ENCODE measurements around the gene COL26A1. TPM values are rescaled to one million over a fixed set of nuclear protein-coding genes. Genes with fewer than 3 reads are reported as not detected.
A peak's percentile ranks its signal among the peaks of the same experiment; 100 is the strongest.

COL26A1 gene
- total RNA-seq, 2 experiments from 2014 or later = not detected

- no peak overlapping the region for H3K27ac Mint-ChIP-seq
- POLR2A ChIA-PET = no interaction called here
- no peaks in the 10 kb centered on the region for H3K36me3 Mint-ChIP-seq
- ATAC-seq (ENCODE audit: low read depth) = no peak
- H3K4me3 Mint-ChIP-seq = no peak overlapping the region
- DNase-seq = no peak
- H3K9me3 Mint-ChIP-seq = no peaks in the 10 kb centered on the region
- no peaks in the 10 kb centered on the region for H3K4me1 Mint-ChIP-seq
- H3K27me3 Mint-ChIP-seq = no peaks in the 10 kb centered on the region
Observed at GRCh38 chr7:101590663-101591435, 228.2 kb downstream of the COL26A1 start.

GRCh38 chr7:101591504-101591903, 228.8 kb downstream of the COL26A1 start:
- no peaks in the 10 kb centered on the region for H3K9me3 Mint-ChIP-seq
- no peaks in the 10 kb centered on the region for H3K4me1 Mint-ChIP-seq
- no peaks in the 10 kb centered on the region for H3K36me3 Mint-ChIP-seq
- ATAC-seq (ENCODE audit: low read depth) (no peak), DNase-seq (no peak)
- POLR2A ChIA-PET = no interaction called here
- no peaks in the 10 kb centered on the region for H3K27me3 Mint-ChIP-seq
- H3K4me3 Mint-ChIP-seq = no peak overlapping the region
- no peak overlapping the region for H3K27ac Mint-ChIP-seq

GRCh38 chr7:101593556-101593955, 230.9 kb downstream of the COL26A1 start:
- ATAC-seq (ENCODE audit: low read depth) = no peak
- no peaks in the 10 kb centered on the region for H3K9me3 Mint-ChIP-seq
- no peaks in the 10 kb centered on the region for H3K27me3 Mint-ChIP-seq
- H3K4me3 Mint-ChIP-seq = no peak overlapping the region
- H3K4me1 Mint-ChIP-seq = no peaks in the 10 kb centered on the region
- DNase-seq = no peak
- no peak overlapping the region for H3K27ac Mint-ChIP-seq
- POLR2A ChIA-PET = no interaction called here
- H3K36me3 Mint-ChIP-seq = no peaks in the 10 kb centered on the region

GRCh38 chr7:101594790-101595189, 232.1 kb downstream of the COL26A1 start:
- no peaks in the 10 kb centered on the region for H3K36me3 Mint-ChIP-seq
- no peak overlapping the region for H3K4me3 Mint-ChIP-seq
- POLR2A ChIA-PET = no interaction called here
- DNase-seq (no peak), ATAC-seq (ENCODE audit: low read depth) (no peak)
- no peaks in the 10 kb centered on the region for H3K4me1 Mint-ChIP-seq
- no peak overlapping the region for H3K27ac Mint-ChIP-seq
- H3K27me3 Mint-ChIP-seq = no peaks in the 10 kb centered on the region
- no peaks in the 10 kb centered on the region for H3K9me3 Mint-ChIP-seq

GRCh38 chr7:101595246-101595645, 232.6 kb downstream of the COL26A1 start:
- DNase-seq = no peak
- no peak for ATAC-seq (ENCODE audit: low read depth)
- H3K4me1 Mint-ChIP-seq = no peaks in the 10 kb centered on the region
- H3K27me3 Mint-ChIP-seq = no peaks in the 10 kb centered on the region
- H3K9me3 Mint-ChIP-seq = no peaks in the 10 kb centered on the region
- no peaks in the 10 kb centered on the region for H3K36me3 Mint-ChIP-seq
- no peak overlapping the region for H3K4me3 Mint-ChIP-seq
- POLR2A ChIA-PET = no interaction called here
- H3K27ac Mint-ChIP-seq = no peak overlapping the region

GRCh38 chr7:101595766-101596537, 233.3 kb downstream of the COL26A1 start:
- Mint-ChIP-seq H3K9me3 (no peaks in the 10 kb centered on the region), H3K4me1 (no peaks in the 10 kb centered on the region), H3K27ac (no peak overlapping the region), H3K36me3 (no peaks in the 10 kb centered on the region), H3K27me3 (no peaks in the 10 kb centered on the region), H3K4me3 (no peak overlapping the region)
- POLR2A ChIA-PET = no interaction called here
- DNase-seq = no peak
- ATAC-seq (ENCODE audit: low read depth) = no peak

GRCh38 chr7:101596898-101597297, 234.2 kb downstream of the COL26A1 start:
- no peaks in the 10 kb centered on the region for H3K4me1 Mint-ChIP-seq
- no peaks in the 10 kb centered on the region for H3K27me3 Mint-ChIP-seq
- no peak for ATAC-seq (ENCODE audit: low read depth)
- no peaks in the 10 kb centered on the region for H3K36me3 Mint-ChIP-seq
- DNase-seq = no peak
- POLR2A ChIA-PET = no interaction called here
- no peaks in the 10 kb centered on the region for H3K9me3 Mint-ChIP-seq
- H3K4me3 Mint-ChIP-seq = no peak overlapping the region
- H3K27ac Mint-ChIP-seq = no peak overlapping the region

- H3K36me3 Mint-ChIP-seq = no peaks in the 10 kb centered on the region
- H3K27ac Mint-ChIP-seq = no peak overlapping the region
- no peak overlapping the region for H3K4me3 Mint-ChIP-seq
- H3K4me1 Mint-ChIP-seq = no peaks in the 10 kb centered on the region
- ATAC-seq (ENCODE audit: low read depth) = no peak
- H3K27me3 Mint-ChIP-seq = no peaks in the 10 kb centered on the region
- H3K9me3 Mint-ChIP-seq = no peaks in the 10 kb centered on the region
- DNase-seq = no peak
- POLR2A ChIA-PET = no interaction called here
Observed at GRCh38 chr7:101597941-101598340, 235.3 kb downstream of the COL26A1 start.

- DNase-seq = no peak
- no peak overlapping the region for H3K4me3 Mint-ChIP-seq
- no peak overlapping the region for H3K27ac Mint-ChIP-seq
- POLR2A ChIA-PET = no interaction called here
- no peaks in the 10 kb centered on the region for H3K9me3 Mint-ChIP-seq
- no peaks in the 10 kb centered on the region for H3K4me1 Mint-ChIP-seq
- H3K36me3 Mint-ChIP-seq = no peaks in the 10 kb centered on the region
- ATAC-seq (ENCODE audit: low read depth) = no peak
- H3K27me3 Mint-ChIP-seq = no peaks in the 10 kb centered on the region
Observed at GRCh38 chr7:101598422-101598985, 235.8 kb downstream of the COL26A1 start.

GRCh38 chr7:101598986-101599771, 236.5 kb downstream of the COL26A1 start:
- no peaks in the 10 kb centered on the region for H3K4me1 Mint-ChIP-seq
- no peak overlapping the region for H3K4me3 Mint-ChIP-seq
- POLR2A ChIA-PET = no interaction called here
- no peak overlapping the region for H3K27ac Mint-ChIP-seq
- no peak for DNase-seq
- H3K27me3 Mint-ChIP-seq = no peaks in the 10 kb centered on the region
- no peak for ATAC-seq (ENCODE audit: low read depth)
- no peaks in the 10 kb centered on the region for H3K9me3 Mint-ChIP-seq
- no peaks in the 10 kb centered on the region for H3K36me3 Mint-ChIP-seq

GRCh38 chr7:101599787-101600186, 237.1 kb downstream of the COL26A1 start:
- no peaks in the 10 kb centered on the region for H3K36me3 Mint-ChIP-seq
- no peaks in the 10 kb centered on the region for H3K27me3 Mint-ChIP-seq
- H3K4me3 Mint-ChIP-seq = no peak overlapping the region
- ATAC-seq (ENCODE audit: low read depth) = no peak
- no peaks in the 10 kb centered on the region for H3K9me3 Mint-ChIP-seq
- POLR2A ChIA-PET = no interaction called here
- H3K4me1 Mint-ChIP-seq = no peaks in the 10 kb centered on the region
- no peak for DNase-seq
- no peak overlapping the region for H3K27ac Mint-ChIP-seq

- no peak for ATAC-seq (ENCODE audit: low read depth)
- no peaks in the 10 kb centered on the region for H3K27me3 Mint-ChIP-seq
Observed at GRCh38 chr7:101602082-101602481, 239.4 kb downstream of the COL26A1 start.

GRCh38 chr7:101602484-101603241, 240.0 kb downstream of the COL26A1 start:
- no peaks in the 10 kb centered on the region for H3K36me3 Mint-ChIP-seq
- H3K4me3 Mint-ChIP-seq = no peak overlapping the region
- H3K4me1 Mint-ChIP-seq = no peaks in the 10 kb centered on the region
- ATAC-seq (ENCODE audit: low read depth) = peak; percentile 87
- no peak overlapping the region for H3K27ac Mint-ChIP-seq
- DNase-seq = peak; percentile 79
- no peaks in the 10 kb centered on the region for H3K27me3 Mint-ChIP-seq
- H3K9me3 Mint-ChIP-seq = no peaks in the 10 kb centered on the region
- POLR2A ChIA-PET = no interaction called here

More at GRCh38 chr7:101602082-101602481, 239.4 kb downstream of the COL26A1 start:
- no peaks in the 10 kb centered on the region for H3K4me1 Mint-ChIP-seq
- H3K36me3 Mint-ChIP-seq = no peaks in the 10 kb centered on the region
- H3K4me3 Mint-ChIP-seq = no peak overlapping the region
- DNase-seq = no peak
- no peak overlapping the region for H3K27ac Mint-ChIP-seq
- H3K9me3 Mint-ChIP-seq = no peaks in the 10 kb centered on the region
- POLR2A ChIA-PET = no interaction called here

All from activated naive CD8-positive, alpha-beta T cell treated with anti-CD3 and anti-CD28 coated beads, Interleukin-2, amount 10 ng/mL, durations not matched to agents 7 days and 5 days (primary cell).